GM21717 (cell line): ENCODE results near the gene SRGAP1.

Source experiments
- ATAC-seq: cut with Tn5 transposase; IDR thresholded peaks from one replicate; pipeline ENCODE4 v1.9.1; 2021; ENCODE audit warnings: mild to moderate bottlenecking, moderate library complexity; ENCODE audit not compliant: unreplicated experiment

The SRGAP1 gene

GRCh38 chr12:63961048-63961447 lies 116.5 kb downstream of the SRGAP1 start:
- ATAC-seq = no peak

- ATAC-seq = no peak
These were observed 117.0 kb downstream of the SRGAP1 start for GRCh38 chr12:63961543-63961942.

- ATAC-seq = no peak
These were observed 119.4 kb downstream of the SRGAP1 start for GRCh38 chr12:63963868-63964267.

GRCh38 chr12:63964301-63964700 lies 119.8 kb downstream of the SRGAP1 start:
- no peak for ATAC-seq

GRCh38 chr12:63965936-63966605 lies 121.6 kb downstream of the SRGAP1 start:
- no peak for ATAC-seq

GRCh38 chr12:63966606-63966975 lies 122.1 kb downstream of the SRGAP1 start:
- no peak for ATAC-seq

- no peak for ATAC-seq
These were observed 123.1 kb downstream of the SRGAP1 start for GRCh38 chr12:63967358-63968145.

- ATAC-seq = no peak
These were observed 124.2 kb downstream of the SRGAP1 start for GRCh38 chr12:63968673-63969072.

GRCh38 chr12:63976902-63977395 lies 132.4 kb downstream of the SRGAP1 start:
- no peak for ATAC-seq

GRCh38 chr12:63977441-63977840 lies 132.9 kb downstream of the SRGAP1 start:
- ATAC-seq = no peak

- no peak for ATAC-seq
These were observed 134.0 kb downstream of the SRGAP1 start for GRCh38 chr12:63978519-63978918.

- no peak for ATAC-seq
These were observed 135.7 kb downstream of the SRGAP1 start for GRCh38 chr12:63980211-63980610.

GRCh38 chr12:63981343-63981742 lies 136.8 kb downstream of the SRGAP1 start:
- no peak for ATAC-seq

- no peak for ATAC-seq
These were observed 138.2 kb downstream of the SRGAP1 start for GRCh38 chr12:63982604-63983295.

- ATAC-seq = no peak
These were observed 141.0 kb downstream of the SRGAP1 start for GRCh38 chr12:63985456-63985855.

GRCh38 chr12:63985945-63986344 lies 141.4 kb downstream of the SRGAP1 start:
- no peak for ATAC-seq

GRCh38 chr12:63989301-63989845 lies 144.9 kb downstream of the SRGAP1 start:
- no peak for ATAC-seq

- ATAC-seq = no peak
These were observed 146.5 kb downstream of the SRGAP1 start for GRCh38 chr12:63990828-63991547.

- no peak for ATAC-seq
These were observed 150.2 kb downstream of the SRGAP1 start for GRCh38 chr12:63994704-63995103.

- no peak for ATAC-seq
These were observed 151.0 kb downstream of the SRGAP1 start for GRCh38 chr12:63995512-63995911.

- no peak for ATAC-seq
These were observed 152.1 kb downstream of the SRGAP1 start for GRCh38 chr12:63996556-63996955.
